HEK293 (cell line): ENCODE measurements around the gene NCOR2.

Experiments
- KLF7 ChIP-seq: fragments of 450-650 bp; formaldehyde crosslinking; IDR thresholded peaks from 2 replicates; pipeline ENCODE4 v1.5.1; 2016; ENCODE audit warnings: missing biosample characterization, missing genetic modification characterization, borderline replicate concordance
- KLF9 ChIP-seq: fragments of 450-650 bp; formaldehyde crosslinking; IDR thresholded peaks from 2 replicates; pipeline ENCODE4 v1.5.1; 2016; ENCODE audit warnings: missing biosample characterization, missing genetic modification characterization, low read depth
- MYNN ChIP-seq: fragments of 450-650 bp; formaldehyde crosslinking; IDR thresholded peaks from 2 replicates; pipeline ENCODE4 v1.5.1; 2016; ENCODE audit warnings: missing biosample characterization, missing genetic modification characterization, borderline replicate concordance
- PRDM4 ChIP-seq: fragments of 450-650 bp; formaldehyde crosslinking; IDR thresholded peaks from 2 replicates; pipeline ENCODE4 v1.5.1; 2017; ENCODE audit warnings: missing biosample characterization, missing genetic modification characterization
- SP3 ChIP-seq: fragments of 450-650 bp; formaldehyde crosslinking; IDR thresholded peaks from 2 replicates; pipeline ENCODE4 v1.5.1; 2016; ENCODE audit warnings: missing biosample characterization, missing genetic modification characterization
- SP7 ChIP-seq: fragments of 450-650 bp; formaldehyde crosslinking; IDR thresholded peaks from 2 replicates; pipeline ENCODE4 v1.5.1; 2016; ENCODE audit warnings: missing biosample characterization, missing genetic modification characterization
- TSHZ1 ChIP-seq: fragments of 450-650 bp; formaldehyde crosslinking; IDR thresholded peaks from 2 replicates; pipeline ENCODE4 v1.5.1; 2016; ENCODE audit warnings: missing biosample characterization, missing genetic modification characterization, borderline replicate concordance
- ZIC2 ChIP-seq: fragments of 450-650 bp; formaldehyde crosslinking; IDR thresholded peaks from 2 replicates; pipeline ENCODE4 v1.5.1; 2016; ENCODE audit warnings: missing biosample characterization, missing genetic modification characterization
- ZNF19 ChIP-seq: fragments of 450-650 bp; formaldehyde crosslinking; IDR thresholded peaks from 2 replicates; pipeline ENCODE4; 2016; ENCODE audit warnings: missing biosample characterization, missing genetic modification characterization, low read depth
- ZNF324 ChIP-seq: fragments of 450-650 bp; formaldehyde crosslinking; IDR thresholded peaks from 2 replicates; pipeline ENCODE4 v1.5.1; 2016; ENCODE audit warnings: missing biosample characterization, missing genetic modification characterization
- ZNF335 ChIP-seq: fragments of 450-650 bp; formaldehyde crosslinking; conservative IDR thresholded peaks from 2 replicates; pipeline ENCODE4 v1.5.1; 2016; ENCODE audit warnings: missing biosample characterization, missing genetic modification characterization
- ZNF341 ChIP-seq: fragments of 450-650 bp; formaldehyde crosslinking; IDR thresholded peaks from 2 replicates; pipeline ENCODE4; 2016; ENCODE audit warnings: low read depth, missing biosample characterization, missing genetic modification characterization
- ZNF394 ChIP-seq: fragments of 450-650 bp; formaldehyde crosslinking; IDR thresholded peaks from 2 replicates; pipeline ENCODE4 v1.5.1; 2016; ENCODE audit warnings: missing biosample characterization, missing genetic modification characterization, mild to moderate bottlenecking, moderate library complexity, borderline replicate concordance
- ZNF530 ChIP-seq: fragments of 450-650 bp; formaldehyde crosslinking; IDR thresholded peaks from 2 replicates; pipeline ENCODE4 v1.5.1; 2016; ENCODE audit warnings: low read depth, missing biosample characterization, missing genetic modification characterization
- ZNF549 ChIP-seq: fragments of 450-650 bp; IDR thresholded peaks from 2 replicates; pipeline ENCODE4 v1.5.1; 2018; ENCODE audit warnings: missing biosample characterization, missing genetic modification characterization, mild to moderate bottlenecking, inconsistent platforms, moderate library complexity
- ZNF600 ChIP-seq: fragments of 450-650 bp; formaldehyde crosslinking; IDR thresholded peaks from 2 replicates; pipeline ENCODE4 v1.5.1; 2016; ENCODE audit warnings: missing biosample characterization, missing genetic modification characterization
- ZNF692 ChIP-seq: fragments of 450-650 bp; formaldehyde crosslinking; IDR thresholded peaks from 2 replicates; pipeline ENCODE4 v1.5.1; 2016; ENCODE audit warnings: missing biosample characterization, missing genetic modification characterization
- ZNF768 ChIP-seq: fragments of 450-650 bp; formaldehyde crosslinking; IDR thresholded peaks from 2 replicates; pipeline ENCODE4 v1.5.1; 2018; ENCODE audit warnings: missing biosample characterization, mild to moderate bottlenecking, missing genetic modification characterization
- ZNF777 ChIP-seq: fragments of 450-650 bp; formaldehyde crosslinking; IDR thresholded peaks from 2 replicates; pipeline ENCODE4 v1.5.1; 2017; ENCODE audit warnings: missing biosample characterization, missing genetic modification characterization, borderline replicate concordance
- ZSCAN23 ChIP-seq: fragments of 450-650 bp; formaldehyde crosslinking; IDR thresholded peaks from 2 replicates; pipeline ENCODE4 v1.5.1; 2016; ENCODE audit warnings: missing biosample characterization, missing genetic modification characterization
- ZXDB ChIP-seq: fragments of 450-650 bp; formaldehyde crosslinking; IDR thresholded peaks from 2 replicates; pipeline ENCODE4 v1.5.1; 2016; ENCODE audit warnings: missing biosample characterization, missing genetic modification characterization
- TF ChIP-seq, protein P1 (sequence below): fragments of 450-650 bp; formaldehyde crosslinking; IDR thresholded peaks from 2 replicates; pipeline ENCODE4 v1.5.1; 2016; ENCODE audit warnings: missing biosample characterization, missing genetic modification characterization
- TF ChIP-seq, protein P2 (sequence below): fragments of 450-650 bp; formaldehyde crosslinking; IDR thresholded peaks from 2 replicates; pipeline ENCODE4 v1.5.1; 2016; ENCODE audit warnings: missing biosample characterization, missing genetic modification characterization

The NCOR2 gene

DNA sequence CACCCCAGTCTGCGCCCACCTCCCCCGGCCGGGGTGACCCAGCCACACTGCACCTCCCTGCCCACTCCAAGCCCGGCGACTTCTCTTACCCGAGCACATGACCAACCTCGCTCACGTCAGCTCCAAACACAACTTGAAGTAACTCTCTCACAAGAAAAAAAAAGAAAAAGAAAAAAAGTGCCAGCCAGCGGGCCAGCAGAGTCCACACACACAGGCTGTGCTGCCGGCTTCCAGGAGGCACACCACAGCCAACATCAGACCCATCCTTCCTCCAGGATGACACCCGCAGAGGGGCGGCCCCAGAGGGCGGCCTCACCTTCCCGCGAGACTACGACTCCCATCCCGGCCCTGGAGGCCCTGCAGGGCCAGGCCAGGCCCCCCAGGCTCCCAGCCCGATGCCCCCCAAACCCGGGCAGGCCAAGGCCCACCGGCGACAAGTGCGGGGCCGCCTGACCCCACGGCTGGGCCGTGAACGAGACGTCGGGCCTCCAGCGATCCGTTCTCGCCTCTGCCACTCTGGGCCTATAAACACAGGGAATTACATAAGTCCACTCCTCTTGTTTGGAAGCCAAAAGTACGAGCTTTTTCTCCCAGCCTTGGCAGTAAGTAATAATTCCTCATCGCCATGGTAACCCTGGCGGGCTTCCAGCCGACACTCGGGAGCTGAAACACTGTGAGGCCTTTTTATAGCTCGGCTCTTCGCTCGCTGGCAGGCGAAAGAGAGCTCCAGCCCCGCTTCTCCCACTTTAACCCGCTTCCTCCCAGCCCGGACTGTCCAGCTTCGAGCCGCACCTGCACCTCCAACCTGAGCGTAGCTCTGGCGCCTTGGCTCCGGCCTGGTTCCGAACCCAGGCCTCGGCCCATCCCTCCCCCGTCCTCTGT is 49.1 kb downstream of the NCOR2 start (continued):
- TF ChIP-seq, protein P1, sequence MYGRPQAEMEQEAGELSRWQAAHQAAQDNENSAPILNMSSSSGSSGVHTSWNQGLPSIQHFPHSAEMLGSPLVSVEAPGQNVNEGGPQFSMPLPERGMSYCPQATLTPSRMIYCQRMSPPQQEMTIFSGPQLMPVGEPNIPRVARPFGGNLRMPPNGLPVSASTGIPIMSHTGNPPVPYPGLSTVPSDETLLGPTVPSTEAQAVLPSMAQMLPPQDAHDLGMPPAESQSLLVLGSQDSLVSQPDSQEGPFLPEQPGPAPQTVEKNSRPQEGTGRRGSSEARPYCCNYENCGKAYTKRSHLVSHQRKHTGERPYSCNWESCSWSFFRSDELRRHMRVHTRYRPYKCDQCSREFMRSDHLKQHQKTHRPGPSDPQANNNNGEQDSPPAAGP (tag by site-specific recombination), result peak; percentile 36; the same call in 1 of the 2 replicates
- TF ChIP-seq SP3, result peak; percentile 82
- TF ChIP-seq ZNF394 (tag by site-specific recombination), result peak; percentile 89
- peak; percentile 73 for TF ChIP-seq ZIC2 (tag by site-specific recombination)
- TF ChIP-seq ZNF549, result no peak
- peak; percentile 44; the same call in 1 of the 2 replicates for TF ChIP-seq ZNF777 (tag by site-specific recombination)
- peak; percentile 77 for TF ChIP-seq ZNF341 (tag by site-specific recombination)
- peak; percentile 65; the same call in 1 of the 2 replicates for TF ChIP-seq KLF9 (tag by site-specific recombination)
- TF ChIP-seq TSHZ1 (tag by site-specific recombination), result no peak; the same call in 1 of the 2 replicates
- peak; percentile 63; the same call in 1 of the 2 replicates for TF ChIP-seq KLF7 (tag by site-specific recombination)
- no peak for TF ChIP-seq ZNF530
- peak; percentile 95 for TF ChIP-seq ZNF335 (tag by site-specific recombination)
- TF ChIP-seq ZNF768 (tag by site-specific recombination), result peak; percentile 60; the same call in 1 of the 2 replicates
- peak; percentile 90 for TF ChIP-seq ZXDB (tag by site-specific recombination)
- TF ChIP-seq MYNN (tag by site-specific recombination), result no peak
- TF ChIP-seq ZNF692 (tag by site-specific recombination), result peak; percentile 64
- peak; percentile 72 for TF ChIP-seq SP7 (tag by site-specific recombination)
- 0 out of 2 replicates have a peak, but pooled peaks have one; percentile 65 for TF ChIP-seq ZSCAN23 (tag by site-specific recombination)
- TF ChIP-seq ZNF600 (tag by site-specific recombination), result peak; percentile 93
- TF ChIP-seq PRDM4, result 0 out of 2 replicates have a peak, but pooled peaks have one; percentile 10
- TF ChIP-seq, protein P2, sequence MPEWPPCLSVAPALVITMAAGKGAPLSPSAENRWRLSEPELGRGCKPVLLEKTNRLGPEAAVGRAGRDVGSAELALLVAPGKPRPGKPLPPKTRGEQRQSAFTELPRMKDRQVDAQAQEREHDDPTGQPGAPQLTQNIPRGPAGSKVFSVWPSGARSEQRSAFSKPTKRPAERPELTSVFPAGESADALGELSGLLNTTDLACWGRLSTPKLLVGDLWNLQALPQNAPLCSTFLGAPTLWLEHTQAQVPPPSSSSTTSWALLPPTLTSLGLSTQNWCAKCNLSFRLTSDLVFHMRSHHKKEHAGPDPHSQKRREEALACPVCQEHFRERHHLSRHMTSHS, result no peak
- TF ChIP-seq ZNF324, result peak; percentile 27; the same call in 1 of the 2 replicates
- no peak for TF ChIP-seq ZNF19 (tag by site-specific recombination)
